Endothelial cell of umbilical vein (primary cell): ENCODE measurements around the gene UBE2F. TPM values are rescaled to one million over a fixed set of nuclear protein-coding genes. Genes with fewer than 3 reads are reported as not detected.

ENCODE experiments used
- BruUV-seq: library from RNA; stranded (reverse); fragments of 400-500 nt; replicated peaks from 2 replicates; lab custom pipeline; 2021; lab: Mats Ljungman, UMichigan
- CTCF ChIA-PET: fragments of 300-600, 350-600 bp; sonication (Branson Sonifier 250); formaldehyde crosslinking; loops from one replicate; lab custom pipeline; 2021; ENCODE audit warnings: antibody characterized with exemption, inconsistent platforms; lab: Charles Lee
- POLR2A ChIA-PET: fragments of 300-600, 350-600 bp; sonication (Branson Sonifier 250); formaldehyde crosslinking; loops from one replicate; lab custom pipeline; 2021; ENCODE audit warnings: antibody characterized with exemption, inconsistent platforms; lab: Charles Lee
- DNase-seq: peaks from one replicate; pipeline ENCODE4 v3.0.0-alpha.2; 2011; ENCODE audit warnings: low read depth, low spot score
- FAIRE-seq: peaks from 2 replicates; lab custom pipeline; 2011; peaks lifted over from hg19 to GRCh38; lab: Jason Lieb, UNC
- H2AFZ ChIP-seq: 2 replicates; pipeline ENCODE4 v1.6.0; 2012; ENCODE audit warnings: low read depth, low read length, control low read depth, inconsistent platforms
- H3K27ac ChIP-seq: 2 replicates; pipeline ENCODE4 v1.5.1; 2011; ENCODE audit warnings: low read depth, mild to moderate bottlenecking, control low read depth, low read length, moderate library complexity; ENCODE audit not compliant: insufficient read depth
- H3K27me3 ChIP-seq, 2 experiments: 2 replicates each; pipeline versions ENCODE4 v1.6.0 to v1.6.1; 2011; ENCODE audit warnings: low read length in 2 of 2, mixed read lengths in 1 of 2; ENCODE audit not compliant: control insufficient read depth in 2 of 2, insufficient read depth in 2 of 2
- H3K36me3 ChIP-seq, 2 experiments: 2 replicates in 1 of 2; 3 replicates in 1 of 2; pipeline ENCODE4 v1.5.1; 2011; ENCODE audit warnings: low read length in 2 of 2, mild to moderate bottlenecking in 1 of 2, moderate library complexity in 1 of 2; ENCODE audit not compliant: control insufficient read depth in 2 of 2, insufficient read depth in 2 of 2; ENCODE audit errors: extremely low read depth in 1 of 2
- H3K4me1 ChIP-seq: 3 replicates; pipeline ENCODE4 v1.5.1; 2011; ENCODE audit warnings: mild to moderate bottlenecking, low read length; ENCODE audit not compliant: control insufficient read depth, insufficient read depth; ENCODE audit errors: extremely low read depth
- H3K4me2 ChIP-seq: 2 replicates; pipeline ENCODE4 v1.6.1; 2011; ENCODE audit warnings: low read length, control low read depth, mixed read lengths; ENCODE audit not compliant: insufficient read depth
- H3K4me3 ChIP-seq, 3 experiments: fragments of 200-600 bp in 1 of 3; sonication (generic), shearing (Covaris generic) in 1 of 3; replicated peaks in 1 of 3; 2 replicates each; pipeline ENCODE4 v1.5.1; 2011 to 2016; ENCODE audit warnings: control low read depth in 3 of 3, low read length in 3 of 3, mild to moderate bottlenecking in 2 of 3, inconsistent platforms in 1 of 3, low read depth in 1 of 3, moderate library complexity in 1 of 3; ENCODE audit not compliant: insufficient read depth in 1 of 3
- H3K79me2 ChIP-seq: 2 replicates; pipeline ENCODE4 v1.6.0; 2012; ENCODE audit warnings: low read length, inconsistent platforms; ENCODE audit not compliant: control insufficient read depth, insufficient read depth
- H3K9ac ChIP-seq: replicated peaks from 2 replicates; pipeline ENCODE3; 2011; ENCODE audit warnings: low read length, control low read depth; ENCODE audit not compliant: insufficient read depth; ENCODE audit errors: extremely low read depth
- H3K9me1 ChIP-seq: replicated peaks from 3 replicates; pipeline ENCODE4 v1.6.0; 2011; ENCODE audit warnings: mild to moderate bottlenecking, low read length; ENCODE audit not compliant: control insufficient read depth, insufficient read depth; ENCODE audit errors: extremely low read depth
- H3K9me3 ChIP-seq: replicated peaks from 2 replicates; pipeline ENCODE4 v1.5.1; 2012; ENCODE audit warnings: low read length, inconsistent platforms; ENCODE audit not compliant: control insufficient read depth, insufficient read depth
- H4K20me1 ChIP-seq: replicated peaks from 2 replicates; pipeline ENCODE3; 2011; ENCODE audit warnings: mild to moderate bottlenecking, low read length; ENCODE audit not compliant: control insufficient read depth, insufficient read depth; ENCODE audit errors: extremely low read depth
- EZH2 ChIP-seq: IDR thresholded peaks from 2 replicates; pipeline ENCODE4 v1.6.1; 2012; ENCODE audit warnings: borderline replicate concordance, low read depth, mild to moderate bottlenecking, moderate library complexity, low read length, inconsistent platforms; ENCODE audit not compliant: severe bottlenecking
- FOS ChIP-seq: IDR thresholded peaks from 2 replicates; pipeline ENCODE4 v1.6.1; 2011; ENCODE audit warnings: mild to moderate bottlenecking, low read length, moderate library complexity, borderline replicate concordance; ENCODE audit not compliant: insufficient read depth
- GATA2 ChIP-seq: IDR thresholded peaks from 2 replicates; pipeline ENCODE4 v1.7.0; 2011; ENCODE audit warnings: low read depth, mild to moderate bottlenecking, moderate library complexity, mixed read lengths, low read length; ENCODE audit not compliant: insufficient read length, insufficient read depth
- JUN ChIP-seq: IDR thresholded peaks from 2 replicates; pipeline ENCODE4 v1.6.1; 2011; ENCODE audit warnings: borderline replicate concordance, low read depth; ENCODE audit not compliant: insufficient read length, insufficient read depth
- MYC ChIP-seq: IDR thresholded peaks from one replicate; pipeline ENCODE4 v1.6.1; 2011; ENCODE audit warnings: mild to moderate bottlenecking, low read depth, low read length
- POLR2A ChIP-seq: IDR thresholded peaks from 2 replicates; pipeline ENCODE4 v1.6.1; 2012; ENCODE audit warnings: low read depth, mild to moderate bottlenecking, control low read depth, low read length
- dilution Hi-C: fragments of 300-500 bp; cut with MboI; formaldehyde crosslinking; loops from one replicate; pipeline ENCODE4 v1.15.0; 2019; ENCODE audit warnings: low sequenced_read_pairs; ENCODE audit not compliant: extremely low pct_ligation_motif_present
- intact Hi-C: fragments of 100-400 bp; cut with micrococcal nuclease; formaldehyde crosslinking; loops from one replicate; pipeline ENCODE4 v1.10.0; 2022
- polyA plus RNA-seq, 4 experiments: library from polyadenylated mRNA; depleted of rRNA in 3 of 4; stranded (reverse) in 3 of 4; unstranded in 1 of 4; fragments of >200 nt; gene quantifications; 2 replicates each; pipeline versions ENCODE4 v1.2.1 to v1.2.3, GENCODE V29; 2011 to 2012; ENCODE audit warnings: missing spikeins in 1 of 4
- total RNA-seq: library from RNA; stranded (reverse); gene quantifications from 2 replicates; pipeline ENCODE4 v1.2.3, GENCODE V29; 2021
- TF ChIP-seq, protein P1 (sequence below), 2 donors: IDR thresholded peaks; 1 replicate in 1 of 2; 2 replicates in 1 of 2; pipeline ENCODE4 v1.5.1; 2011; ENCODE audit warnings: low read length in 2 of 2, mild to moderate bottlenecking in 2 of 2, moderate library complexity in 2 of 2, control low read depth in 1 of 2, inconsistent platforms in 1 of 2, low read depth in 1 of 2; ENCODE audit not compliant: insufficient read depth in 1 of 2; ENCODE audit errors: extremely low read depth in 1 of 2

UBE2F gene
- total and polyA plus RNA-seq, 2 donors (not counting 3 experiments of a cell fraction or from before 2014, with no cell fraction given), result 42.3 to 45.6 TPM

DNA sequence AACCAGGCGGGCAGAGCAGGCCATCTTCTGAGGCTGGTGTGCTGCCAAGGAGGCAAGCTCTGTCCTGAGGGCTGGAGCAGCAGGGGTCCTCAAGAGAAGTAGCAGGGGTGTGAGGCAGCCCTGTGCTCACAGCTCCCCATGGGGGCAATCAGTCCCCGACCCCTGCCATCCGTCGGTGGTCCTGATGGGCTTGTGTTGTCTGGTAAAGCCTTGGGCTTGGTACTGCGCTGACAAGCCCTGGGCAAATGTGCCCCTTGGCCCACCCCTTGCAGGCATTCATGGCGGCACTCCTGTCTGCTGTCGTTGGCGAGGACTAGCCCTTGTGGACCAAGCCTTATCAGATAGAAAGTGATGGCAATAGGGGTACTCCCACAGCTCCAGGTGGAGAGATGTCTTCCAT lies 71.4 kb downstream of the UBE2F start:
- Histone ChIP-seq H3K9me1 (no peaks in the 10 kb centered on the region), H3K4me1 (no peaks in the 10 kb centered on the region), H2AFZ (no peak overlapping the region), H3K4me3 (no peak overlapping the region), H3K36me3 (peaks cover 0 to 26% of the 10 kb centered on the region in 2 experiments), H3K79me2 (no peaks in the 10 kb centered on the region), H3K9ac (no peak overlapping the region), H3K27me3 (no peaks in the 10 kb centered on the region), H3K4me2 (no peak overlapping the region), H3K27ac (no peak overlapping the region), H3K9me3 (no peaks in the 10 kb centered on the region), H4K20me1 (no peaks in the 10 kb centered on the region)
- DNase-seq (no peak), FAIRE-seq (no peak)
- ChIA-PET CTCF (no interaction called here), POLR2A (no interaction called here)
- TF ChIP-seq GATA2 (no peak), FOS (no peak)
- BruUV-seq, result no TSS peak
- intact Hi-C loops, result no loop called here
- dilution Hi-C loops, result no loop called here

DNA sequence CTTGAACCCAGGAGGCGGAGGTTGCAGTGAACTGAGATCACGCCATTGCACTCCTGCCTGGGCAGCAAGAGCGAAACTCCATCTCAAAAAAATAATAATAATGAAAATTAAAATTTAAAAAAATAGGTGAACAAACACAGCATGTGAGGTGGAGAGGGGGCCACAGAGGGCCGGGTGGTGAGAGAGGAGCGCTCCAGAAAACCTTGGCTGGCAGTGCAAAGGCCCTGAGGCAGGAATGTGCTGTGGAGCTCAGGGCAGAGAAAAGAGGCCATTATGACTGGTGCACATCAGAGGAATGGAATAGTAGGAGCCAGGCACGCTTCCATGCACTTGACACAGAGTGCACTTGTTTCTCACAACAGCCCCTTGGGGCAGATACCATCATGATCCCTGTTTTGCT lies 72.3 kb downstream of the UBE2F start:
- H3K27me3 ChIP-seq, result no peaks in the 10 kb centered on the region
- FAIRE-seq, result no peak
- DNase-seq, result no peak
- no peak overlapping the region for H2AFZ ChIP-seq
- H3K36me3 ChIP-seq, result peaks cover 0 to 26% of the 10 kb centered on the region in 2 experiments
- H3K4me1 ChIP-seq, result no peaks in the 10 kb centered on the region
- H3K4me3 ChIP-seq, result no peak overlapping the region
- no peaks in the 10 kb centered on the region for H4K20me1 ChIP-seq
- ChIA-PET POLR2A (no interaction called here), CTCF (interaction anchor here (1.2 kb wide), 1 partner anchor 9 kb away, joined by 3 read pairs; no protein-coding TSS in a partner anchor)
- H3K9me3 ChIP-seq, result no peaks in the 10 kb centered on the region
- intact Hi-C loops (no loop called here), dilution Hi-C loops (no loop called here)
- no peaks in the 10 kb centered on the region for H3K79me2 ChIP-seq
- BruUV-seq, result no TSS peak
- no peak overlapping the region for H3K27ac ChIP-seq
- no peaks in the 10 kb centered on the region for H3K9me1 ChIP-seq
- no peak overlapping the region for H3K9ac ChIP-seq
- H3K4me2 ChIP-seq, result no peak overlapping the region
- TF ChIP-seq EZH2, result no peak
- TF ChIP-seq POLR2A, result no peak
- TF ChIP-seq JUN, result no peak
- no peak for TF ChIP-seq MYC
- no peak for TF ChIP-seq GATA2
- TF ChIP-seq, protein P1, sequence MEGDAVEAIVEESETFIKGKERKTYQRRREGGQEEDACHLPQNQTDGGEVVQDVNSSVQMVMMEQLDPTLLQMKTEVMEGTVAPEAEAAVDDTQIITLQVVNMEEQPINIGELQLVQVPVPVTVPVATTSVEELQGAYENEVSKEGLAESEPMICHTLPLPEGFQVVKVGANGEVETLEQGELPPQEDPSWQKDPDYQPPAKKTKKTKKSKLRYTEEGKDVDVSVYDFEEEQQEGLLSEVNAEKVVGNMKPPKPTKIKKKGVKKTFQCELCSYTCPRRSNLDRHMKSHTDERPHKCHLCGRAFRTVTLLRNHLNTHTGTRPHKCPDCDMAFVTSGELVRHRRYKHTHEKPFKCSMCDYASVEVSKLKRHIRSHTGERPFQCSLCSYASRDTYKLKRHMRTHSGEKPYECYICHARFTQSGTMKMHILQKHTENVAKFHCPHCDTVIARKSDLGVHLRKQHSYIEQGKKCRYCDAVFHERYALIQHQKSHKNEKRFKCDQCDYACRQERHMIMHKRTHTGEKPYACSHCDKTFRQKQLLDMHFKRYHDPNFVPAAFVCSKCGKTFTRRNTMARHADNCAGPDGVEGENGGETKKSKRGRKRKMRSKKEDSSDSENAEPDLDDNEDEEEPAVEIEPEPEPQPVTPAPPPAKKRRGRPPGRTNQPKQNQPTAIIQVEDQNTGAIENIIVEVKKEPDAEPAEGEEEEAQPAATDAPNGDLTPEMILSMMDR (IDR thresholded peaks at IDR 0.05; ENCODE audit: extremely low read depth in 1 of 2, insufficient read depth in 1 of 2, low read depth in 1 of 2, low read length in 2 of 2), result no peak
